Liver (tissue), 2 donors: ENCODE data around the gene SYK.

Experiments
- RAD21 ChIP-seq, 2 donors: IDR thresholded peaks; 2 replicates each; pipeline ENCODE4 v1.6.1; 2016; ENCODE audit warnings: antibody characterized with exemption in 2 of 2, mild to moderate bottlenecking in 2 of 2
- SP1 ChIP-seq: IDR thresholded peaks from 2 replicates; pipeline ENCODE4 v1.6.1; 2018; ENCODE audit warnings: antibody characterized with exemption, mild to moderate bottlenecking
- donor health status: healthy.

DNA sequence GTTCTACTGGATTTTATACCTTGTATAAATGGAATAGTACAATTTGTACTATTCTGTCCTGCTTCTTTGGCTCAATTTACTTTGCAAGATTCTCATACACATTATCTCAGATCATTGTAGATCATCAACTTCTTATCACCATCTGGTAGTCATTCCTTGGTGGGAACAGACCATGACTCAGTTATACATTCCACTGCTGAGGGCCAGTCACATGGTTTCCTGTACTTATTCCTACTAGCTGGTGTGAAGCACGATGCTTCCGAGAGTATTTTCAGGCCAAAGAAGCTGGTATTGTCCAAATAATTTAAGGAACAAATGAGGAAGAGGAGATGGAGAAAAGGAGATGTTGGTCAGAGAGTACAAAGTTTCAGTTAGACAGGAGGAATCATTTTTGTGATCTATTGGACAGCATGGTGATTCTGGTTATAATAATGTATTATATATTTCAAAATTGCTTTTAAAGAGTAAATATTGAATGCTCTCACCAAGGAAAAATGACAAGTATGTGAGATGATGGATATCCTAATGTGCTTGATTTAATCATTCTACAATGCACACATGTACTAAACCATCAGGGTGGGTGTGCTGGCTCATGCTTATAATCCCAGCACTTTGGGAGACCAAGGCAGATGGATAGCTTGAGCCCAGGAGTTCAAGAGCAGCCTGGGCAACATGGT lies 124.1 kb downstream of the SYK start:
- no peak for TF ChIP-seq SP1
- no peak for TF ChIP-seq RAD21 (IDR thresholded peaks at IDR 0.05)
